Measurements from ENCODE around the gene PMS1. TPM values are rescaled to one million over a fixed set of nuclear protein-coding genes. Genes with fewer than 3 reads are reported as not detected.
A peak's percentile ranks its signal among the peaks of the same experiment; 100 is the strongest.

PMS1 gene
- polyA plus RNA-seq, 1 donor from 2014 or later = 50.9 TPM

DNA sequence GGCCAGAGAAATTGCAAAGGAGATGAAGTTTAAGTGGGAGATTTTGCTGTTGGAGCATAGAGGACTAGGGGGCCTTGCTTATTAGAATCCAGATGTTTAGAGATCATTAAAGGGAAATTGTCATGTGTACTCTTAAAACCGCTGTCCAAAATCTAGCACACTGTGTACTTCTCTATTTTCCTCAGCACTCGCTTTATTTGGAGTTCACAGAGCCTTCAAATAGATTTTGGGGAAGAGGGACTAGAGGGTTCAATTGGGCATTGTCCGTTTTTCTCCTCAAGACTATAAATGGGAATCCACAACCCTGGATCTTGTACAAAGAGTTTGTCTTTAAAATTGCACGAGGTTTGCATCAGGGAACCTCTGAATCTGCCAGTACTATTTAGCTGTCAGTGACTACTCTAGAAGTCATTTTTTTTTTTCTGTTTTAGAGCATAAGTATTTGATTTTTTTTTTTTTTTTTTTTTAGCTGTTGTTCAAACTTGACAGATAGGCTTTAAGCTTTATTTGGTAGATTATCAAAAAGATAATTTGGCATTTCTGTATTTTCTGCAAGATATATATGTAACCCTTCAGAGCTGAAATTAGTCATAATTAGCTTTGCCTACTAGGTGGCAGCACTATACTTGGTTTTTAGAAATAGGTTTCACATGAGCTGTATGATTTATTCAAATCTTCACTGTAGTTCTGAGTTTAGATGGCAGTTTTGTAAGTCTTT is 14.2 kb downstream of the PMS1 start:
- Histone ChIP-seq H3F3A (ENCODE audit: insufficient read depth, low read length, poor library complexity, severe bottlenecking) (no peaks in the 10 kb centered on the region), H3K4me3 (ENCODE audit: low read length) (no peak overlapping the region), H3K9ac (ENCODE audit: low read length) (no peak overlapping the region), H3K9me2 (ENCODE audit: insufficient read depth, low read length) (no peaks in the 10 kb centered on the region), H3K4me2 (ENCODE audit: low read length) (no peak overlapping the region), H2AFZ (ENCODE audit: low read depth, low read length) (no peak overlapping the region), H3K27ac (ENCODE audit: low read length) (no peak overlapping the region), H3K36me3 (ENCODE audit: insufficient read depth, low read length) (peaks cover 5% of the 10 kb centered on the region), H4K20me1 (ENCODE audit: insufficient read depth) (no peaks in the 10 kb centered on the region), H3K27me3 (ENCODE audit: insufficient read depth, low read depth, low read length) (no peaks in the 10 kb centered on the region), H3K9me3 (ENCODE audit: low read length) (no peaks in the 10 kb centered on the region), H3K79me2 (replicated peaks; ENCODE audit: insufficient read depth, low read length) (peaks cover 6% of the 10 kb centered on the region)
- TF ChIP-seq RAD21 (conservative IDR thresholded peaks at IDR 0.05) (peak; percentile 73), POLR2AphosphoS5 (IDR thresholded peaks at IDR 0.05) (no peak), SMC3 (conservative IDR thresholded peaks at IDR 0.05; ENCODE audit: poor library complexity) (peak; percentile 76)
- TF ChIP-seq, protein P1, sequence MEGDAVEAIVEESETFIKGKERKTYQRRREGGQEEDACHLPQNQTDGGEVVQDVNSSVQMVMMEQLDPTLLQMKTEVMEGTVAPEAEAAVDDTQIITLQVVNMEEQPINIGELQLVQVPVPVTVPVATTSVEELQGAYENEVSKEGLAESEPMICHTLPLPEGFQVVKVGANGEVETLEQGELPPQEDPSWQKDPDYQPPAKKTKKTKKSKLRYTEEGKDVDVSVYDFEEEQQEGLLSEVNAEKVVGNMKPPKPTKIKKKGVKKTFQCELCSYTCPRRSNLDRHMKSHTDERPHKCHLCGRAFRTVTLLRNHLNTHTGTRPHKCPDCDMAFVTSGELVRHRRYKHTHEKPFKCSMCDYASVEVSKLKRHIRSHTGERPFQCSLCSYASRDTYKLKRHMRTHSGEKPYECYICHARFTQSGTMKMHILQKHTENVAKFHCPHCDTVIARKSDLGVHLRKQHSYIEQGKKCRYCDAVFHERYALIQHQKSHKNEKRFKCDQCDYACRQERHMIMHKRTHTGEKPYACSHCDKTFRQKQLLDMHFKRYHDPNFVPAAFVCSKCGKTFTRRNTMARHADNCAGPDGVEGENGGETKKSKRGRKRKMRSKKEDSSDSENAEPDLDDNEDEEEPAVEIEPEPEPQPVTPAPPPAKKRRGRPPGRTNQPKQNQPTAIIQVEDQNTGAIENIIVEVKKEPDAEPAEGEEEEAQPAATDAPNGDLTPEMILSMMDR (IDR thresholded peaks at IDR 0.05; ENCODE audit: poor library complexity, severe bottlenecking) = peak; percentile 72

DNA sequence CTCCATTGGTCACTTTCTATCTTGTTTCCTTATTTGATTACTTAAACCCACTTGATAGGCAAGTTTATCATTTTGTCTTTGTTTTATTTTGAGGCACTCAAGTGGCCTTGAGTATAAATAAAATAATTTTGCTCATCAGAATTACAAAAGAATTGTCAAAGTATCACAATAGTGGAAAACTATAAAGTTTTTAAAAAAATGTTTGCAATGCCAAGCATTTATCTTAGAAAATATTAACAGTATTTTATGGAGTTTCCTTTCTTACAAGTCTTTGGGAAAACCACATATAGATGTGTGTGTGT is 14.7 kb downstream of the PMS1 start:
- Histone ChIP-seq H3K9ac (ENCODE audit: low read length) (no peak overlapping the region), H3K79me2 (replicated peaks; ENCODE audit: insufficient read depth, low read length) (peaks cover 6% of the 10 kb centered on the region), H3K27me3 (ENCODE audit: insufficient read depth, low read depth, low read length) (no peaks in the 10 kb centered on the region), H2AFZ (ENCODE audit: low read depth, low read length) (no peak overlapping the region), H3K27ac (ENCODE audit: low read length) (no peak overlapping the region), H4K20me1 (ENCODE audit: insufficient read depth) (no peaks in the 10 kb centered on the region), H3K4me2 (ENCODE audit: low read length) (no peak overlapping the region), H3K4me3 (ENCODE audit: low read length) (no peak overlapping the region), H3K36me3 (ENCODE audit: insufficient read depth, low read length) (peaks cover 5% of the 10 kb centered on the region), H3K9me3 (ENCODE audit: low read length) (no peaks in the 10 kb centered on the region), H3F3A (ENCODE audit: insufficient read depth, low read length, poor library complexity, severe bottlenecking) (no peaks in the 10 kb centered on the region), H3K9me2 (ENCODE audit: insufficient read depth, low read length) (no peaks in the 10 kb centered on the region)
- no peak for TF ChIP-seq EP300 (conservative IDR thresholded peaks at IDR 0.05; ENCODE audit: poor library complexity, severe bottlenecking)
- TF ChIP-seq, protein P1 (IDR thresholded peaks at IDR 0.05; ENCODE audit: poor library complexity, severe bottlenecking) = peak; percentile 21

DNA sequence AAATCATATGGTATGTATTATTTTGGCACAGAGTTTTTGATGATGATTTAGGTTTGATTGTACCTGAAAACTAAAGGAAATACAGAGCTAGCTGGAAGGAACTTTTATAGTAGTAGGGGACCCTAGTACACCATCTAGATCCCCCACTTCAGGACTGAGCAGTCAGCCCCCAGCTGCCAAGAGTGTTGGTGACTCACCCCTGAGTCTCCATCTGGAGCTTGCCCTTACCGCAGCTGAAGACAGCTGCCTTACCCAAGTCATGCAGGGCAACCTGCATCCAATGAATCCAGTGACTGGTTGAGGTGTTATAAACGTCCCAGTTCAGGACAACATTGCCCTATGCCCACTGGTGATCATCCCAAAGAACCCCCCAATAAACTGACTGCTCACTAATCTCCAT is 15.3 kb downstream of the PMS1 start:
- peaks cover 6% of the 10 kb centered on the region for H3K79me2 ChIP-seq (replicated peaks; ENCODE audit: insufficient read depth, low read length)
- H3K4me3 ChIP-seq (ENCODE audit: low read length) = no peak overlapping the region
- H3K27ac ChIP-seq (ENCODE audit: low read length) = no peak overlapping the region
- no peaks in the 10 kb centered on the region for H3K9me3 ChIP-seq (ENCODE audit: low read length)
- TF ChIP-seq TAF1 (IDR thresholded peaks at IDR 0.05; ENCODE audit: low read depth) = no peak
- TF ChIP-seq SMC3 (conservative IDR thresholded peaks at IDR 0.05; ENCODE audit: poor library complexity) = no peak
- no peak for TF ChIP-seq EP300 (conservative IDR thresholded peaks at IDR 0.05; ENCODE audit: poor library complexity, severe bottlenecking)
- TF ChIP-seq, protein P2, sequence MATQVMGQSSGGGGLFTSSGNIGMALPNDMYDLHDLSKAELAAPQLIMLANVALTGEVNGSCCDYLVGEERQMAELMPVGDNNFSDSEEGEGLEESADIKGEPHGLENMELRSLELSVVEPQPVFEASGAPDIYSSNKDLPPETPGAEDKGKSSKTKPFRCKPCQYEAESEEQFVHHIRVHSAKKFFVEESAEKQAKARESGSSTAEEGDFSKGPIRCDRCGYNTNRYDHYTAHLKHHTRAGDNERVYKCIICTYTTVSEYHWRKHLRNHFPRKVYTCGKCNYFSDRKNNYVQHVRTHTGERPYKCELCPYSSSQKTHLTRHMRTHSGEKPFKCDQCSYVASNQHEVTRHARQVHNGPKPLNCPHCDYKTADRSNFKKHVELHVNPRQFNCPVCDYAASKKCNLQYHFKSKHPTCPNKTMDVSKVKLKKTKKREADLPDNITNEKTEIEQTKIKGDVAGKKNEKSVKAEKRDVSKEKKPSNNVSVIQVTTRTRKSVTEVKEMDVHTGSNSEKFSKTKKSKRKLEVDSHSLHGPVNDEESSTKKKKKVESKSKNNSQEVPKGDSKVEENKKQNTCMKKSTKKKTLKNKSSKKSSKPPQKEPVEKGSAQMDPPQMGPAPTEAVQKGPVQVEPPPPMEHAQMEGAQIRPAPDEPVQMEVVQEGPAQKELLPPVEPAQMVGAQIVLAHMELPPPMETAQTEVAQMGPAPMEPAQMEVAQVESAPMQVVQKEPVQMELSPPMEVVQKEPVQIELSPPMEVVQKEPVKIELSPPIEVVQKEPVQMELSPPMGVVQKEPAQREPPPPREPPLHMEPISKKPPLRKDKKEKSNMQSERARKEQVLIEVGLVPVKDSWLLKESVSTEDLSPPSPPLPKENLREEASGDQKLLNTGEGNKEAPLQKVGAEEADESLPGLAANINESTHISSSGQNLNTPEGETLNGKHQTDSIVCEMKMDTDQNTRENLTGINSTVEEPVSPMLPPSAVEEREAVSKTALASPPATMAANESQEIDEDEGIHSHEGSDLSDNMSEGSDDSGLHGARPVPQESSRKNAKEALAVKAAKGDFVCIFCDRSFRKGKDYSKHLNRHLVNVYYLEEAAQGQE (IDR thresholded peaks at IDR 0.05; ENCODE audit: borderline replicate concordance) = no peak
- no peak for TF ChIP-seq RAD21 (conservative IDR thresholded peaks at IDR 0.05)
- TF ChIP-seq, protein P1 (IDR thresholded peaks at IDR 0.05; ENCODE audit: poor library complexity, severe bottlenecking) = no peak
- no peak for TF ChIP-seq POLR2AphosphoS5 (IDR thresholded peaks at IDR 0.05)
- no peak for TF ChIP-seq MXI1 (conservative IDR thresholded peaks at IDR 0.05; ENCODE audit: poor library complexity, severe bottlenecking)
- no peak for TF ChIP-seq EZH2 (IDR thresholded peaks at IDR 0.05; ENCODE audit: borderline replicate concordance, insufficient read depth, low read length, poor library complexity, severe bottlenecking)
- no peaks in the 10 kb centered on the region for H3F3A ChIP-seq (ENCODE audit: insufficient read depth, low read length, poor library complexity, severe bottlenecking)
- H3K36me3 ChIP-seq (ENCODE audit: insufficient read depth, low read length) = peaks cover 5% of the 10 kb centered on the region
- no peak overlapping the region for H3K4me2 ChIP-seq (ENCODE audit: low read length)
- no peak overlapping the region for H3K9ac ChIP-seq (ENCODE audit: low read length)
- H2AFZ ChIP-seq (ENCODE audit: low read depth, low read length) = no peak overlapping the region
- no peaks in the 10 kb centered on the region for H3K9me2 ChIP-seq (ENCODE audit: insufficient read depth, low read length)
- H4K20me1 ChIP-seq (ENCODE audit: insufficient read depth) = no peaks in the 10 kb centered on the region
- no peaks in the 10 kb centered on the region for H3K27me3 ChIP-seq (ENCODE audit: insufficient read depth, low read depth, low read length)
